ENCODE data around the gene CYLD. TPM values are rescaled to one million over a fixed set of nuclear protein-coding genes. Genes with fewer than 3 reads are reported as not detected.

The CYLD gene
- polyA plus RNA-seq, 1 donor (not counting 4 experiments of a cell fraction or from before 2014, with no cell fraction given) = 24.7 TPM

- H3K9ac ChIP-seq (ENCODE audit: control insufficient read depth, extremely low read depth, insufficient read depth, low read length) = no peak overlapping the region
- no peaks in the 10 kb centered on the region for H3K9me1 ChIP-seq (ENCODE audit: control insufficient read depth, extremely low read depth, insufficient read depth, low read length)
- H3K36me3 ChIP-seq (ENCODE audit: control insufficient read depth in 2 of 2, extremely low read depth in 1 of 2, insufficient read depth in 2 of 2, low read length in 2 of 2) = peaks cover 3 to 5% of the 10 kb centered on the region in 2 experiments
- DNase-seq (ENCODE audit: low read depth, low spot score) = no peak
- no peak for FAIRE-seq
- no peaks in the 10 kb centered on the region for H3K27me3 ChIP-seq (ENCODE audit: control insufficient read depth, extremely low read depth, insufficient read depth, low read length)
- H3K4me3 ChIP-seq (ENCODE audit: control insufficient read depth in 2 of 3, extremely low read depth in 1 of 3, insufficient read depth in 2 of 3, low read depth in 1 of 3, low read length in 3 of 3) = no peak overlapping the region
- H3K27ac ChIP-seq (ENCODE audit: control insufficient read depth, insufficient read depth, low read length) = no peak overlapping the region
- H3K4me1 ChIP-seq (ENCODE audit: control insufficient read depth, extremely low read depth, insufficient read depth, low read length) = peaks cover 5% of the 10 kb centered on the region
- no peaks in the 10 kb centered on the region for H3K9me3 ChIP-seq (ENCODE audit: control insufficient read depth, low read depth, low read length)
- TF ChIP-seq CTCF (optimal IDR thresholded peaks at IDR 0.05 in 1 of 3, IDR thresholded peaks at IDR 0.05 in 1 of 3, conservative IDR thresholded peaks at IDR 0.05 in 1 of 3; ENCODE audit: extremely low read depth in 1 of 3, insufficient read depth in 2 of 3, low read length in 3 of 3) (no peak), EZH2 (IDR thresholded peaks at IDR 0.05; ENCODE audit: low read length) (no peak)
- no peaks in the 10 kb centered on the region for H4K20me1 ChIP-seq (ENCODE audit: control insufficient read depth, extremely low read depth, insufficient read depth, low read length)
- H3K79me2 ChIP-seq (ENCODE audit: control insufficient read depth, insufficient read depth, low read length) = no peaks in the 10 kb centered on the region
- H3K4me2 ChIP-seq (ENCODE audit: control insufficient read depth, extremely low read depth, insufficient read depth, low read depth, low read length) = no peak overlapping the region
- dilution Hi-C loops (cut with MboI; ENCODE audit: extremely low pct_ligation_motif_present, low sequenced_read_pairs) = no loop called here
- no peak overlapping the region for H2AFZ ChIP-seq (ENCODE audit: control insufficient read depth, low read length)
Measured at GRCh38 chr16:50789757-50790156, 47.9 kb downstream of the CYLD start.

GRCh38 chr16:50791522-50791921 lies 49.6 kb downstream of the CYLD start:
- Histone ChIP-seq H3K4me1 (ENCODE audit: control insufficient read depth, extremely low read depth, insufficient read depth, low read length) (no peaks in the 10 kb centered on the region), H3K4me3 (ENCODE audit: control insufficient read depth in 2 of 3, extremely low read depth in 1 of 3, insufficient read depth in 2 of 3, low read depth in 1 of 3, low read length in 3 of 3) (no peak overlapping the region), H3K27me3 (ENCODE audit: control insufficient read depth, extremely low read depth, insufficient read depth, low read length) (no peaks in the 10 kb centered on the region), H3K9me1 (ENCODE audit: control insufficient read depth, extremely low read depth, insufficient read depth, low read length) (no peaks in the 10 kb centered on the region), H3K9ac (ENCODE audit: control insufficient read depth, extremely low read depth, insufficient read depth, low read length) (no peak overlapping the region), H4K20me1 (ENCODE audit: control insufficient read depth, extremely low read depth, insufficient read depth, low read length) (no peaks in the 10 kb centered on the region), H3K36me3 (ENCODE audit: control insufficient read depth in 2 of 2, extremely low read depth in 1 of 2, insufficient read depth in 2 of 2, low read length in 2 of 2) (peaks cover 7 to 8% of the 10 kb centered on the region in 2 experiments), H3K79me2 (ENCODE audit: control insufficient read depth, insufficient read depth, low read length) (no peaks in the 10 kb centered on the region), H3K9me3 (ENCODE audit: control insufficient read depth, low read depth, low read length) (no peaks in the 10 kb centered on the region), H3K4me2 (ENCODE audit: control insufficient read depth, extremely low read depth, insufficient read depth, low read depth, low read length) (no peak overlapping the region), H2AFZ (ENCODE audit: control insufficient read depth, low read length) (no peak overlapping the region), H3K27ac (ENCODE audit: control insufficient read depth, insufficient read depth, low read length) (no peak overlapping the region)
- FAIRE-seq = no peak
- dilution Hi-C loops (cut with MboI; ENCODE audit: extremely low pct_ligation_motif_present, low sequenced_read_pairs) = no loop called here
- no peak for DNase-seq (ENCODE audit: low read depth, low spot score)
- TF ChIP-seq CTCF (optimal IDR thresholded peaks at IDR 0.05 in 1 of 3, IDR thresholded peaks at IDR 0.05 in 1 of 3, conservative IDR thresholded peaks at IDR 0.05 in 1 of 3; ENCODE audit: extremely low read depth in 1 of 3, insufficient read depth in 2 of 3, low read length in 3 of 3) (no peak), EZH2 (IDR thresholded peaks at IDR 0.05; ENCODE audit: low read length) (no peak)
